HEK293 (cell line): ENCODE results near the gene MATCAP1.

Experiments
- TCF7L2 ChIP-seq: IDR thresholded peaks from 2 replicates; pipeline ENCODE4 v1.6.1; 2011; ENCODE audit warnings: low read depth, mild to moderate bottlenecking, inconsistent platforms, low read length, moderate library complexity, borderline replicate concordance
- ZBTB8A ChIP-seq: fragments of 450-650 bp; formaldehyde crosslinking; IDR thresholded peaks from 2 replicates; pipeline ENCODE4 v1.5.1; 2016; ENCODE audit warnings: missing biosample characterization, missing genetic modification characterization
- ZFP69B ChIP-seq: fragments of 450-650 bp; formaldehyde crosslinking; IDR thresholded peaks from 2 replicates; pipeline ENCODE4 v1.5.1; 2016; ENCODE audit warnings: missing biosample characterization, missing genetic modification characterization
- ZNF174 ChIP-seq: fragments of 450-650 bp; formaldehyde crosslinking; IDR thresholded peaks from 2 replicates; pipeline ENCODE4 v1.5.0; 2017; ENCODE audit warnings: missing biosample characterization, mild to moderate bottlenecking, missing genetic modification characterization
- ZNF184 ChIP-seq: fragments of 450-650 bp; IDR thresholded peaks from 2 replicates; pipeline ENCODE4 v1.5.1; 2018; ENCODE audit warnings: missing biosample characterization, mild to moderate bottlenecking, missing genetic modification characterization
- ZNF311 ChIP-seq: fragments of 450-650 bp; formaldehyde crosslinking; IDR thresholded peaks from 2 replicates; pipeline ENCODE4 v1.5.1; 2017; ENCODE audit warnings: missing biosample characterization, missing genetic modification characterization, borderline replicate concordance
- ZNF768 ChIP-seq: fragments of 450-650 bp; formaldehyde crosslinking; IDR thresholded peaks from 2 replicates; pipeline ENCODE4 v1.5.1; 2018; ENCODE audit warnings: missing biosample characterization, mild to moderate bottlenecking, missing genetic modification characterization
- TF ChIP-seq, protein P1 (sequence below): fragments of 450-650 bp; formaldehyde crosslinking; IDR thresholded peaks from 2 replicates; pipeline ENCODE4 v1.5.1; 2016; ENCODE audit warnings: missing biosample characterization, missing genetic modification characterization
- TF ChIP-seq, protein P2 (sequence below): fragments of 450-650 bp; formaldehyde crosslinking; IDR thresholded peaks from 2 replicates; pipeline ENCODE4 v1.5.1; 2016; ENCODE audit warnings: missing biosample characterization, missing genetic modification characterization

DNA sequence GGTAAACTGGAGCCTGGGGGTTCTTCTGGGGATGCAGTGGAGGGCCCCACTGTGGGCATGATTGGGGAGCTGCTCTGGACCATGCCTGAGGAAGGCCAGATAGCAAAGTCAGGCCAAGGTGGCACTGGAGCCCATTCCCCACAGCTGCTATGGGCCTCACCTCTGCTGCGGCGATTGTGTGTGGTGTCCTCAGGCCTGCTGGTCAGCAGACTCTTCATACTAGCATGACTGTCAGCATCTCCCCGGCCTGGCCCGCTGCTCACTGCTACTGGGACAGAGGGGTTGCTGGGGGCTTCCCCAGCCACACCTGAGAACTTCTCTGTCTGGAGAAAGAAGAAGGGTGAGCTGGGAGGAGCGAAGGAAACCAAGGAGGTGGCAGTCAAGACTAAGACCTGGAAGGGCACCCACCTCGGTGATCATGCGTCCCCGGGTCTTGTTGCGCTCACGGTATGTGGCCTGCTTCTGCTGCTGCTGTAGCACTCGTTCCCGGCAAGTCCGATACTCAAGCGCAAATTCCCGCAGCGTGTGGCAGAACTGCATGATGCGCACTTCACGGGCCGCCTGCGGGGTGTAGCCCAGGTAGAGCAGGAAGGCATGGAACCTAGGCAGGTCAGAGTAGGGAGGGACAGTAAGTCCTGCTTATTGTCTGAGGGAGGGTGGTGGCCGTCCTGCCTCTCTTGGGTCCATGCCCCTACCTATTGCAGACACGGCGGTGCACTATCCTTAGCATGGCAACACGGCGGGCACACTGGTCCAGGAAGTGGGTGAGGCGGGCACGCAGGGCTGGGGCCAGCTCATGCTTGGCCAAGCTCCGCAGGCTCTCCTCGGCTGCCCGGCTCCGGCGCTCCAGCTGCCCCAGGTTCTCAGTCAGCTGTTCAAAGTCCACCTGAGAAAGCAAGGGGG, 46.4 kb upstream of the MATCAP1 start:
- no peak for TF ChIP-seq ZNF174
- TF ChIP-seq, protein P1, sequence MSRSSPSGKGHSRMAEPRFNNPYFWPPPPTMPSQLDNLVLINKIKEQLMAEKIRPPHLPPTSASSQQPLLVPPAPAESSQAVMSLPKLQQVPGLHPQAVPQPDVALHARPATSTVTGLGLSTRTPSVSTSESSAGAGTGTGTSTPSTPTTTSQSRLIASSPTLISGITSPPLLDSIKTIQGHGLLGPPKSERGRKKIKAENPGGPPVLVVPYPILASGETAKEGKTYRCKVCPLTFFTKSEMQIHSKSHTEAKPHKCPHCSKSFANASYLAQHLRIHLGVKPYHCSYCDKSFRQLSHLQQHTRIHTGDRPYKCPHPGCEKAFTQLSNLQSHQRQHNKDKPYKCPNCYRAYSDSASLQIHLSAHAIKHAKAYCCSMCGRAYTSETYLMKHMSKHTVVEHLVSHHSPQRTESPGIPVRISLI (tag by site-specific recombination): no peak
- no peak for TF ChIP-seq ZNF768 (tag by site-specific recombination)
- TF ChIP-seq ZBTB8A (tag by site-specific recombination): no peak
- TF ChIP-seq, protein P2, sequence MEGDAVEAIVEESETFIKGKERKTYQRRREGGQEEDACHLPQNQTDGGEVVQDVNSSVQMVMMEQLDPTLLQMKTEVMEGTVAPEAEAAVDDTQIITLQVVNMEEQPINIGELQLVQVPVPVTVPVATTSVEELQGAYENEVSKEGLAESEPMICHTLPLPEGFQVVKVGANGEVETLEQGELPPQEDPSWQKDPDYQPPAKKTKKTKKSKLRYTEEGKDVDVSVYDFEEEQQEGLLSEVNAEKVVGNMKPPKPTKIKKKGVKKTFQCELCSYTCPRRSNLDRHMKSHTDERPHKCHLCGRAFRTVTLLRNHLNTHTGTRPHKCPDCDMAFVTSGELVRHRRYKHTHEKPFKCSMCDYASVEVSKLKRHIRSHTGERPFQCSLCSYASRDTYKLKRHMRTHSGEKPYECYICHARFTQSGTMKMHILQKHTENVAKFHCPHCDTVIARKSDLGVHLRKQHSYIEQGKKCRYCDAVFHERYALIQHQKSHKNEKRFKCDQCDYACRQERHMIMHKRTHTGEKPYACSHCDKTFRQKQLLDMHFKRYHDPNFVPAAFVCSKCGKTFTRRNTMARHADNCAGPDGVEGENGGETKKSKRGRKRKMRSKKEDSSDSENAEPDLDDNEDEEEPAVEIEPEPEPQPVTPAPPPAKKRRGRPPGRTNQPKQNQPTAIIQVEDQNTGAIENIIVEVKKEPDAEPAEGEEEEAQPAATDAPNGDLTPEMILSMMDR (tag by site-specific recombination): no peak
- no peak for TF ChIP-seq TCF7L2
- no peak for TF ChIP-seq ZNF311 (tag by site-specific recombination)
- TF ChIP-seq ZFP69B (tag by site-specific recombination): no peak
- TF ChIP-seq ZNF184 (tag by site-specific recombination): no peak
